ENCODE data around the gene MRPL38.
"Not testable (repeated sequence)": the region's sequence is repeated elsewhere in the genome, so short reads cannot be mapped to it uniquely, and the experiment has no call there.

MRPL38 gene

GRCh38 chr17:75895370-75896155 lies 9.1 kb downstream of the MRPL38 start:
- no peak for FAIRE-seq

GRCh38 chr17:75894049-75894733 lies 10.5 kb downstream of the MRPL38 start:
- no peak for FAIRE-seq

GRCh38 chr17:75893305-75894048 lies 11.2 kb downstream of the MRPL38 start:
- no peak for FAIRE-seq

GRCh38 chr17:75892556-75893224 lies 12.0 kb downstream of the MRPL38 start:
- no peak for FAIRE-seq

GRCh38 chr17:75891605-75892555 lies 12.8 kb downstream of the MRPL38 start:
- FAIRE-seq, result no peak

GRCh38 chr17:75891022-75891604 lies 13.6 kb downstream of the MRPL38 start:
- no peak for FAIRE-seq

GRCh38 chr17:75889454-75889853 lies 15.2 kb downstream of the MRPL38 start:
- no peak for FAIRE-seq

GRCh38 chr17:75888484-75888883 lies 16.2 kb downstream of the MRPL38 start:
- FAIRE-seq, result no peak

GRCh38 chr17:75885860-75886259 lies 18.8 kb downstream of the MRPL38 start:
- FAIRE-seq, result not testable (repeated sequence)

- no peak for FAIRE-seq
These were observed 19.3 kb downstream of the MRPL38 start for GRCh38 chr17:75885431-75885830.

- no peak for FAIRE-seq
These were observed 22.8 kb downstream of the MRPL38 start for GRCh38 chr17:75881678-75882454.

- no peak for FAIRE-seq
These were observed 24.4 kb downstream of the MRPL38 start for GRCh38 chr17:75880266-75880665.

- FAIRE-seq, result no peak
These were observed 26.3 kb downstream of the MRPL38 start, which contains the start of gene TRIM47 for GRCh38 chr17:75878174-75878998. TRIM47 (minus strand) TSS chr17:75878581; CDS start chr17:75878548, 33 bp downstream.

GRCh38 chr17:75877752-75878173 lies 26.9 kb downstream of the MRPL38 start:
- FAIRE-seq, result no peak

- FAIRE-seq, result no peak
These were observed 27.5 kb downstream of the MRPL38 start for GRCh38 chr17:75876938-75877751.

GRCh38 chr17:75876190-75876937 lies 28.3 kb downstream of the MRPL38 start:
- FAIRE-seq, result no peak

GRCh38 chr17:75875940-75876189 lies 28.8 kb downstream of the MRPL38 start:
- no peak for FAIRE-seq
